GM15510 (cell line): ENCODE data around the gene TENT5C.

Experiments used
- POLR2A ChIP-seq: IDR thresholded peaks from 3 replicates; pipeline ENCODE4 v1.6.1; 2011; ENCODE audit warnings: borderline replicate concordance; ENCODE audit not compliant: insufficient read length; ENCODE audit errors: extremely low read depth

Gene TENT5C

GRCh38 chr1:117582451-117582850 lies 23.4 kb upstream of the TENT5C start:
- TF ChIP-seq POLR2A = no peak

- TF ChIP-seq POLR2A = no peak
Measured at GRCh38 chr1:117583247-117583646, 22.6 kb upstream of the TENT5C start.

- no peak for TF ChIP-seq POLR2A
Measured at GRCh38 chr1:117584181-117584580, 21.7 kb upstream of the TENT5C start.

DNA sequence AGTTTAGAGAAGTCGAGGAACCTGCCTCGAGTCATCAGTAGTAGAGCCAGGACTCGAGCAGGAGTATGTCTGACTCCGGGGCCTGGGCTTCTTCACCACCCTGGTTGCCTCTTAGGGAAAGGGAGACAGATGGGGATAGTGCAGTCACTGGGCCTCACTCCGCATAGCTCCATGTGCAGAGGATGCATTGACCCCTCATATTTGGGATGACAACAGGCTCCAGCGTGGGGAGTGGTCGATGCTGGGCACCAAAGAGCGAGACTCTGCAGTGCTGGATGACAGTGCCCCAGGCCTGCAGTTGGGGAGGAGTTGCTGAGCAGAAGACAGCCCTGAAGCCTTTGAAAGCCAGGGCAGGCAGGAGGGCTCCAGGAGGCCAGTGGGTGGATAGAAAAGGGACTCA lies 20.8 kb upstream of the TENT5C start:
- no peak for TF ChIP-seq POLR2A

GRCh38 chr1:117586337-117586736 lies 19.5 kb upstream of the TENT5C start:
- TF ChIP-seq POLR2A = no peak

DNA sequence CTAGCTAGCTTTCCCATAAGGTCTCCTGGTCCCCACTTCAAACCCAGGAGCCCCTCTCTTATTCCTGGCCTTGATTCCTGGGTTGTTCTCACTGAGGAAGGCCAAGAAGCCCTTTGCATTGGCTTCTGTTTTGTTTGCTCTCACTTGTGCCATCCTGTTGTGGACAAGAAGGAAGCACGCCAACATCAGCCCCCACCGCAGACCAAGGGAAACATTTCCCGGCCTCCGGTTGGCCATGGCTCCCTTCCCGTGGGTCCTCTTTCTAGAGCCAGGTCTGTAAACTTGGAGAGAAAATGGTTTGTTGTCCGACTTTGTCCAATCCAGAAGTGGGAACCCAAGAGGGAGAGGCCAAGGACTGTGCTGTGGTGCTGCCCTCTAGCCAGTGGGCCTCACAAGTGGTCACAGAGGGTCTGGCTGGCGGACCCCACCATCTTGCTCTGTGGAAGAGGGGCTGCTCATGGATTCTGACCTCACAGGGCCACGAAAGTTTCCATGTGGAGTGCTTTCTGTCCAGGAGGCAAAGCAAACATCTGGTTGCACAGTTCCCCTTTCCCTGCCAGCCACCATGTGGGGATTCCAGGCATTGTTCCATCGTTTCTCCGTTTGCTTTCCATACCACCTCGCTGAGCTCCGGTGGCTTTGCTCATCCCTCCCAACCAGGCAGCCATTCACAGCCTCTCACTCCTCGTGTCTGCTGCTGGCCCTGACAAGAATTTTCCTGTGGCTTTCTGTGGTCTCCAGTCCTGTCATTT lies 18.9 kb upstream of the TENT5C start:
- TF ChIP-seq POLR2A = no peak

GRCh38 chr1:117587499-117588356 lies 18.1 kb upstream of the TENT5C start:
- no peak for TF ChIP-seq POLR2A

DNA sequence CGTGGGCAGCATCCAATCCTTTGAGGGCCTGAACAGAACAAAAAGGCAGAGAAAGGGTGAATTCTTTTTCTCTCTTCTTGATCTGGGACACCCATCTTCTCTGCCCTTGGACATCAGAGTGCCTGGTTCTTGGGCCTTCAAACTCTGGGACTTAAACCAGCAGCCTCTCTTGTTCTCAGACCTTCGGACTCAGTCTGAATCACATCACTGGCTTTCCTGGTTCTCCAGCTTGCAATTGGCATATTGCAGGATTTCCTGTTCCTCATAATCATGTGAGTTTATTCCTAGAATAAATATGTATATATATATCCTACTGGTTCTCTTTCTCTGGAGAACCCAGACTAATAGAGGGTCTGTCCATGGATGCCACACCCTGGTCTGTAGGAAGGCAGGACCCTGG lies 16.3 kb upstream of the TENT5C start:
- TF ChIP-seq POLR2A = no peak

- TF ChIP-seq POLR2A = no peak
Measured at GRCh38 chr1:117590273-117590925, 15.4 kb upstream of the TENT5C start.

DNA sequence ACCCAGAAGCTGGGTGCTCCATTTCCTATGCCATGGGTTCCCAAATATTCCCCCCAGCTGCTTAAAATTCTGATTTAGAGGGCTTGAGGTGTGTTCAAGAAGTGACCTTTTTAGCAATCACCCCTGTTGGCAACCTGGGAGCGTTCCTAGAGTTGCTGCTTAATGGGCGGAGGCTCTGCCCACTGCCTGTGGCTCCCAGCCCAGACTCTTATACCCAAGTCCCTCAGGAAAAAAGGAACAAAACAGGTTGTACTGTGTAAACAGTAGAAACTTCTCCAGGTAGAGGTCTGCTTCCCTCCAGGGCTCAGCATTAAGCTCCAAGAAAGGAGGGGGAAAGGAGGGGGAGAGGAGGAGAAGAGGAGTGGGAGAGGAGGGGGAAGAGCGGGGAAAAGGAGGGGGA lies 14.6 kb upstream of the TENT5C start:
- TF ChIP-seq POLR2A = no peak

DNA sequence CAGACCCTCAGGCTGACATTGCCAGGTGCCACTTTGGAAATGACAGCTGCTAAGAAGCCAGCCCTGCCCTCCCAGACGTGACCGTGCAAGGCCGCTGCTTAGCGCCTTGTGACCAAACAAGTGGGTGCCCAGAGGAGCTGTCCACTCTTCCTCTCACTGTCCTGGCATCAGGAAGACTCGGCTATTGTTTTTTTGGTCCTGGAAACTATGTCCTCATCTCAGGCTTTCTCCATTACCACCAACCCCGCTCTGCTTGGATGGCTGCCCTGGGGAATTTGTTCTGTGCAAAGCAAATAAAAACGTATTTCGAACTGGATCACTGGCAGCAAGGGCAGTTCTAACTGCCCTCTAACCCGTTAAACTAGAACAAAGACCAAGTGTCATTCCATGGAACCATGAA lies 13.7 kb upstream of the TENT5C start:
- TF ChIP-seq POLR2A = no peak

- no peak for TF ChIP-seq POLR2A
Measured at GRCh38 chr1:117594261-117594990, 11.4 kb upstream of the TENT5C start.

- no peak for TF ChIP-seq POLR2A
Measured at GRCh38 chr1:117596023-117596720, 9.7 kb upstream of the TENT5C start.

- TF ChIP-seq POLR2A = no peak
Measured at GRCh38 chr1:117598489-117598888, 7.4 kb upstream of the TENT5C start.
